ENCODE results near the gene MED12L. TPM values are rescaled to one million over a fixed set of nuclear protein-coding genes. Genes with fewer than 3 reads are reported as not detected.

Gene MED12L
- total RNA-seq, 6 donors from 2014 or later = 0.27 to 1.5 (median 0.31) TPM; not detected in 2

- DNase-seq = no peak
- Histone ChIP-seq H3K27me3 (no peaks in the 10 kb centered on the region), H3K4me3 (no peak overlapping the region), H3K9me3 (no peaks in the 10 kb centered on the region), H3K27ac (no peak overlapping the region), H3K36me3 (no peaks in the 10 kb centered on the region), H3K4me1 (peaks cover 0 to 9% (median 1%) of the 10 kb centered on the region in 4 donors)
- no peak for ATAC-seq (ENCODE audit: low FRiP score in 2 of 2)
- TF ChIP-seq POLR2A (IDR thresholded peaks at IDR 0.05) (no peak), EP300 (IDR thresholded peaks at IDR 0.05) (no peak), CTCF (IDR thresholded peaks at IDR 0.05) (no peak), POLR2AphosphoS5 (IDR thresholded peaks at IDR 0.05) (no peak)
These were observed 221.7 kb downstream of the MED12L start for GRCh38 chr3:151307131-151307530.

- Histone ChIP-seq H3K27me3 (no peaks in the 10 kb centered on the region), H3K9me3 (no peaks in the 10 kb centered on the region), H3K27ac (no peak overlapping the region), H3K4me3 (no peak overlapping the region), H3K4me1 (peaks cover 0 to 9% (median 1%) of the 10 kb centered on the region in 4 donors), H3K36me3 (no peaks in the 10 kb centered on the region)
- no peak for DNase-seq
- no peak for ATAC-seq (ENCODE audit: low FRiP score in 2 of 2)
- TF ChIP-seq CTCF (IDR thresholded peaks at IDR 0.05) (no peak), POLR2AphosphoS5 (IDR thresholded peaks at IDR 0.05) (no peak), POLR2A (IDR thresholded peaks at IDR 0.05) (no peak), EP300 (IDR thresholded peaks at IDR 0.05) (no peak)
- WGBS, 2 donors = 76 to 97% methylated on average over 1 of the region's 1 CpG
These were observed 222.4 kb downstream of the MED12L start for GRCh38 chr3:151307583-151308488.

DNA sequence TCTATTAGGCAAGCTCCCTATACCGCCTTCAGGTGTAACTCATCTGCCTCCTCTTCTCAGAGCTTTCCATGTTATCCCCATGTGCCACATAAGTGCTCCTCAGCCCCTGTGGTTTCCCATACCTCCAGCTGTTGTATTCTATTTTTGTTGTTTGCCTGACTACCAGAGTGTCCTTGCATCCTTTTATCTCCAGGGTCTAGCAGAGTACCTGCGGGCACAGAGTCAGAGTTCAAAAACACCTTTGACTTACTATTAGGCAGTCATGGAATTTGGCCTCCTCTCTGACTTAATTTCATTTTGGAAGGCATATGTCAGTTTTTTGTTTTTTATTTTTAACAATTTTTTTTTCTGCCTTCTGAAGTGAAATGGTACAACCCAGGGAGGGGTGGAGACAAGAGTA is 224.1 kb downstream of the MED12L start:
- no peak for DNase-seq
- no peak for ATAC-seq (ENCODE audit: low FRiP score in 2 of 2)
- H3K27ac ChIP-seq = no peak overlapping the region
- H3K4me3 ChIP-seq = no peak overlapping the region
- no peaks in the 10 kb centered on the region for H3K36me3 ChIP-seq
- 98% methylated on average over 2 of the region's 2 CpGs for WGBS, 2 donors
- H3K4me1 ChIP-seq = peaks cover 0 to 8% (median 1%) of the 10 kb centered on the region in 4 donors
- TF ChIP-seq EP300 (IDR thresholded peaks at IDR 0.05) = no peak
- TF ChIP-seq POLR2AphosphoS5 (IDR thresholded peaks at IDR 0.05) = no peak
- no peak for TF ChIP-seq CTCF (IDR thresholded peaks at IDR 0.05)
- no peak for TF ChIP-seq POLR2A (IDR thresholded peaks at IDR 0.05)
- no peaks in the 10 kb centered on the region for H3K9me3 ChIP-seq
- H3K27me3 ChIP-seq = no peaks in the 10 kb centered on the region

- TF ChIP-seq EP300 (IDR thresholded peaks at IDR 0.05) = no peak
- H3K36me3 ChIP-seq = no peaks in the 10 kb centered on the region
- WGBS, 2 donors = 84 to 88% methylated on average over 3 of the region's 3 CpGs
- no peaks in the 10 kb centered on the region for H3K4me1 ChIP-seq
- ATAC-seq (ENCODE audit: low FRiP score in 2 of 2) = no peak
- no peak overlapping the region for H3K4me3 ChIP-seq
- no peaks in the 10 kb centered on the region for H3K9me3 ChIP-seq
- no peaks in the 10 kb centered on the region for H3K27me3 ChIP-seq
- no peak for DNase-seq
- no peak overlapping the region for H3K27ac ChIP-seq
These were observed 227.5 kb downstream of the MED12L start for GRCh38 chr3:151312972-151313371.

DNA sequence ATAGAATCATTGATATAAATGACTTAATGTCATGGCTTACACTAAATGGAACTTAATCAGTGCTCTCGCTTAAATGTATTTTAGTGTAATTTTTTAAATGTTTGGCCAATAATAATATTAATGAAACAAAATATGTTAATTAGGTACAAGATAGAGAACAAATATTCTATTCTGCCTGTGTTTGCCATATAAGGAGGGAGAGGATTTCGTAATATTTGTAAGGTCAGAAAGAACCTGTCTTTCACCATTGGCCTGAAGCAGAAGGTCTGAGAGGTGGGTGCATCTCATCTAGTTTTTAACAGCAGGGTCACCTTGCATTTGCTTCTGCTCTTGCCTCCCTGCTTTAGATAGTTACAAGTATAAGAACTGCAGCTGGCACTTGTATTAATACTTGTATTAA is 228.7 kb downstream of the MED12L start:
- Histone ChIP-seq H3K4me3 (no peak overlapping the region), H3K4me1 (peaks cover 0 to 4% (median 0%) of the 10 kb centered on the region in 4 donors), H3K9me3 (no peaks in the 10 kb centered on the region), H3K27ac (no peak overlapping the region), H3K36me3 (no peaks in the 10 kb centered on the region), H3K27me3 (no peaks in the 10 kb centered on the region)
- ATAC-seq (ENCODE audit: low FRiP score in 2 of 2) (no peak), DNase-seq (no peak)
- 93 to 97% methylated on average over 2 of the region's 2 CpGs for WGBS, 2 donors
- TF ChIP-seq POLR2AphosphoS5 (IDR thresholded peaks at IDR 0.05) = no peak
- no peak for TF ChIP-seq POLR2A (IDR thresholded peaks at IDR 0.05)
- TF ChIP-seq CTCF (IDR thresholded peaks at IDR 0.05) = no peak
- no peak for TF ChIP-seq EP300 (IDR thresholded peaks at IDR 0.05)

Measured in upper lobe of left lung (tissue), 6 donors.